DND-41 (cell line): ENCODE measurements around the gene TMEM184A.

Source experiments
- ATAC-seq: fragments of 200-7000 bp; cut with Tn5 transposase; 3 replicates; pipeline ENCODE4 v1.9.1; 2021; ENCODE audit warnings: low read depth; ENCODE audit not compliant: insufficient read depth
- DNase-seq: peaks from one replicate; pipeline ENCODE4 v3.0.0-alpha.2; 2020
- H2AFZ ChIP-seq: 2 replicates; pipeline ENCODE4 v1.6.0; 2012; ENCODE audit warnings: low read depth, low read length
- H3K27ac ChIP-seq: 2 replicates; pipeline ENCODE4 v1.5.1; 2012; ENCODE audit warnings: low read length, inconsistent platforms
- H3K27me3 ChIP-seq: fragments of 200-600 bp; sonication (generic); 2 replicates; pipeline ENCODE4 v1.6.0; 2012; ENCODE audit warnings: low read length, mild to moderate bottlenecking, inconsistent platforms; ENCODE audit not compliant: insufficient read depth, poor library complexity
- H3K36me3 ChIP-seq: 2 replicates; pipeline ENCODE4 v1.5.1; 2012; ENCODE audit warnings: low read length, inconsistent platforms; ENCODE audit not compliant: insufficient read depth
- H3K4me1 ChIP-seq: 2 replicates; pipeline ENCODE4 v1.5.1; 2012; ENCODE audit warnings: mild to moderate bottlenecking, low read length; ENCODE audit not compliant: insufficient read depth
- H3K4me2 ChIP-seq: 2 replicates; pipeline ENCODE4 v1.6.0; 2012; ENCODE audit warnings: mild to moderate bottlenecking, moderate library complexity, low read length, inconsistent platforms; ENCODE audit not compliant: insufficient read depth
- H3K4me3 ChIP-seq, 2 experiments: fragments of 200-600 bp in 1 of 2; shearing (Covaris generic) in 1 of 2; 2 replicates each; pipeline ENCODE4 v1.5.1; 2012 to 2016; ENCODE audit warnings: inconsistent platforms in 2 of 2, low read length in 2 of 2, mild to moderate bottlenecking in 2 of 2, low read depth in 1 of 2, moderate library complexity in 1 of 2
- H3K79me2 ChIP-seq: 2 replicates; pipeline ENCODE4 v1.6.0; 2012; ENCODE audit warnings: low read length, inconsistent platforms; ENCODE audit not compliant: insufficient read depth
- H3K9ac ChIP-seq: 2 replicates; pipeline ENCODE4 v1.6.0; 2012; ENCODE audit warnings: low read depth, mild to moderate bottlenecking, inconsistent platforms, low read length, moderate library complexity
- H3K9me3 ChIP-seq: 2 replicates; pipeline ENCODE4 v1.5.1; 2012; ENCODE audit warnings: low read length, moderate library complexity, mild to moderate bottlenecking, inconsistent platforms; ENCODE audit not compliant: insufficient read depth, severe bottlenecking
- H4K20me1 ChIP-seq: 2 replicates; pipeline ENCODE4 v1.6.0; 2012; ENCODE audit warnings: low read length; ENCODE audit not compliant: insufficient read depth
- EZH2 ChIP-seq: IDR thresholded peaks from 3 replicates; pipeline ENCODE4 v1.6.1; 2012; ENCODE audit warnings: borderline replicate concordance, low read depth, mild to moderate bottlenecking, moderate library complexity, low read length, inconsistent platforms; ENCODE audit not compliant: severe bottlenecking
- TF ChIP-seq, protein P1 (sequence below): IDR thresholded peaks from 2 replicates; pipeline ENCODE4 v1.5.1; 2012; ENCODE audit warnings: borderline replicate concordance, low read length, moderate library complexity, mild to moderate bottlenecking; ENCODE audit not compliant: poor library complexity, severe bottlenecking; ENCODE audit errors: extremely low read depth

The TMEM184A gene

DNA sequence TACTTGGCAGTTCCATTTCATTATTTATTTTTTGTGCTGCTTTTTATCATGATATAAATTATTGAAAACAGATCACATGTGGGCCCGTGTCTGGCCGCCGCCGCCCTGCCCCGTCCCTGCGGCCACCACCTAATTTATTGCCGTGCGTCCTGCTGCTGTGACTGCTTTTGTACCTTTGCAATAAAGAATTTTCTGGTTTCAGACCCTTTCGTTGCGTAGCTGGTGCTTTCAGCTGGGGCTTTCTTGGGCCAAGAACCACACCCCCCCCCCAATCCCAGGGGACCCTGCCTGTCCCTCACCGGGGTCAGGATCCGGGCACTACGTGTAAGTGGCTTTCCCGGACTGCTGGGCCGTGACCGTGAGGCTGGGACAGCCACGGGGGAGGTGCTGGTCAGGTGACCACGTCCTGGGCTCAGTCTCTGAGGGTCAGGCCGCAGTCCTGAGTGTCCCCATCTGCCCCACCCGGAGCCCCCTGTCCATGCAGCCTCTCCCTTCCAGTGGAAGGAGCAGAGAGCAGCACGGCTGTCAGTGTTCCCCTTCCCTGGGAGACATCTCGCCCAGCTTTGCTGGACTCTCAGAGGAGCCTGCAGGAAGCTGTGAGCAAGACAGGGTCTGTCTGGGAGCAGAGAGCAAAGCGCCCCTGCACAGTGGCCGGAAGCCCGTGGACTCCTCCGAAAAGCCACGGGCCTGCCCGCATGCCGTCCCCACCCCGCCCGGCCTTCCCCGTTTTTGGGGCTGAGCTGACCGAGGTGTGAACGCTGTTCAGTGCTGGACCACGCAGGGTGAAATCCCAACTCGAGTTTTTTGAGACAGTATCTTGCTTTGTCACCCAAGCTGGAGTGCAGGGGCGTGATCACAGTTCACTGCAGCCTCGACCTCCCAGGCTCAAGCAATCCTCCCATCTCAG, 12.9 kb downstream of the TMEM184A start:
- H3K27ac ChIP-seq = no peak overlapping the region
- peaks cover 32% of the 10 kb centered on the region for H3K36me3 ChIP-seq
- H3K9me3 ChIP-seq = no peaks in the 10 kb centered on the region
- H3K4me3 ChIP-seq = no peak overlapping the region
- no peak overlapping the region for H3K4me2 ChIP-seq
- peaks cover 22% of the 10 kb centered on the region for H4K20me1 ChIP-seq
- DNase-seq (no peak), ATAC-seq (no peak)
- H3K4me1 ChIP-seq = no peaks in the 10 kb centered on the region
- H2AFZ ChIP-seq = no peak overlapping the region
- peaks cover 5% of the 10 kb centered on the region; the same call in 1 of the 2 replicates for H3K79me2 ChIP-seq
- H3K27me3 ChIP-seq = no peaks in the 10 kb centered on the region
- TF ChIP-seq EZH2 = no peak
- TF ChIP-seq, protein P1, sequence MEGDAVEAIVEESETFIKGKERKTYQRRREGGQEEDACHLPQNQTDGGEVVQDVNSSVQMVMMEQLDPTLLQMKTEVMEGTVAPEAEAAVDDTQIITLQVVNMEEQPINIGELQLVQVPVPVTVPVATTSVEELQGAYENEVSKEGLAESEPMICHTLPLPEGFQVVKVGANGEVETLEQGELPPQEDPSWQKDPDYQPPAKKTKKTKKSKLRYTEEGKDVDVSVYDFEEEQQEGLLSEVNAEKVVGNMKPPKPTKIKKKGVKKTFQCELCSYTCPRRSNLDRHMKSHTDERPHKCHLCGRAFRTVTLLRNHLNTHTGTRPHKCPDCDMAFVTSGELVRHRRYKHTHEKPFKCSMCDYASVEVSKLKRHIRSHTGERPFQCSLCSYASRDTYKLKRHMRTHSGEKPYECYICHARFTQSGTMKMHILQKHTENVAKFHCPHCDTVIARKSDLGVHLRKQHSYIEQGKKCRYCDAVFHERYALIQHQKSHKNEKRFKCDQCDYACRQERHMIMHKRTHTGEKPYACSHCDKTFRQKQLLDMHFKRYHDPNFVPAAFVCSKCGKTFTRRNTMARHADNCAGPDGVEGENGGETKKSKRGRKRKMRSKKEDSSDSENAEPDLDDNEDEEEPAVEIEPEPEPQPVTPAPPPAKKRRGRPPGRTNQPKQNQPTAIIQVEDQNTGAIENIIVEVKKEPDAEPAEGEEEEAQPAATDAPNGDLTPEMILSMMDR = no peak
- no peak overlapping the region for H3K9ac ChIP-seq

DNA sequence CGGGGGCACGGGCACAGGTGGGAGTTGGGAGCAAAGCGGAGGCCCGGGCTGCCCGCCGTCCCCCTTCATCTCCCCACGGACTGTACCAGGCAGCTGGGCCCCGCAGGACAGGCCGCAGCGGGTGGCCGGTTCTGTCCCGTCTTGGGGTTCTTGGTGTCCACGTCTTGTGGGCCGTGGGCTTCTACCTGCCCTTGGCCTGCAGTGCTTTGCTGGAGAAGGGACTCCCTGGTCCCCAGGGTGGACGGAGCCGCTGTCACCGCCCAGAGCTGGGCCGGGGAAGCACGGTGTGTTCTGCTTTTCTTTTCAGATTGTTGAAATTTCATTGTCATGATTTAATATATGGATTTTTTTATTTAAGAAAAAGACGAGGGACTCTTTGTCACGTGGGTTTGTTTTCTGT, 13.7 kb downstream of the TMEM184A start:
- Histone ChIP-seq H3K9ac (no peak overlapping the region), H3K4me2 (no peak overlapping the region), H4K20me1 (peaks cover 30% of the 10 kb centered on the region), H3K79me2 (peaks cover 13% of the 10 kb centered on the region), H3K27me3 (no peaks in the 10 kb centered on the region), H3K4me1 (no peaks in the 10 kb centered on the region), H2AFZ (no peak overlapping the region), H3K27ac (no peak overlapping the region), H3K4me3 (no peak overlapping the region), H3K36me3 (peaks cover 37% of the 10 kb centered on the region), H3K9me3 (no peaks in the 10 kb centered on the region)
- TF ChIP-seq, protein P1 = no peak
- TF ChIP-seq EZH2 = no peak
- DNase-seq (no peak), ATAC-seq (no peak)

DNA sequence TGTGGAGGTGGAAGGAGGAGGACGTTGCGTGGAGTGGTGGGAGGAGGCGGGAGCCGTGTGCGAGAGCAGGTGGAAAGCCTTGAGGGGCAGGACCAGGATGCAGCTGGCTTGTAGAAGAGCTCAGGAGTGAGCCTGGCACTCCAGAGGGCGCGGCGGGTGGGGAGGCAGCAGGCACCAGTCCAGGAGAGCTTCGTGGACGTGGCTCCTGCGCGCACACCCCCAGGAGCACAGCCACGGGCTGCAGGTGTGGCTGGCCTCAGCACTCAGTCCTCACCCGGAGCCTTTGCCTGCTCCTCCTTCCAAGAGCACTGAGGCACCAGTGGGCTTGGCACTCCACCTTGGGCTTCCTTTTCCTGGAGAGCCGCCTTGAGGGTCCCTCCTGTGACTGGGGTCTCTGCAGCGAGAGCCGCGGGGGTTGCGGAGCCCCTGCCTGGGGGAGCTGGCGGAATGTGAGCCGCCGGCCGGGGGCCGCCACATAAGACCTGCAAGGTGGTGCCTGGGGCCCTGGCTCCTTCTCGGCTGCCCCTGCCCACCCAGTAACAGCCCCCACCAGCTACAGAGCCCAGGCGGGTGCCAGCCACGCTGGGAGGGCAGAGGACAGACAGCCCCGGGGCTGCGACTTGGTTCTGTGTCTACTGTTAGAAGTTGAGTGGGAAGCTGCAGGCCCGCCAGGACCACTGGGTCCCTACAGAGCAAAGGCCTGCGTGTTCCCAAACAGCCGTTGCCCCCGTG, 14.4 kb downstream of the TMEM184A start:
- no peaks in the 10 kb centered on the region for H3K4me1 ChIP-seq
- no peak overlapping the region for H3K27ac ChIP-seq
- H3K4me3 ChIP-seq = no peak overlapping the region
- no peak overlapping the region for H2AFZ ChIP-seq
- DNase-seq = no peak
- H3K79me2 ChIP-seq = peaks cover 20% of the 10 kb centered on the region
- H3K27me3 ChIP-seq = no peaks in the 10 kb centered on the region
- H3K4me2 ChIP-seq = no peak overlapping the region
- no peaks in the 10 kb centered on the region for H3K9me3 ChIP-seq
- no peak for TF ChIP-seq EZH2
- TF ChIP-seq, protein P1 = no peak
- no peak for ATAC-seq
- no peak overlapping the region for H3K9ac ChIP-seq
- H4K20me1 ChIP-seq = peaks cover 37% of the 10 kb centered on the region
- peaks cover 40% of the 10 kb centered on the region for H3K36me3 ChIP-seq
